HT-29 (cell line): ENCODE measurements around the gene NT5C3B. TPM values are rescaled to one million over a fixed set of nuclear protein-coding genes. Genes with fewer than 3 reads are reported as not detected.
"Not testable (repeated sequence)": the region's sequence is repeated elsewhere in the genome, so short reads cannot be mapped to it uniquely, and the experiment has no call there.

Experiments
- DNase-seq: peaks from one replicate; pipeline ENCODE4 v3.0.0-alpha.2; 2015; ENCODE audit warnings: low spot score
- small RNA-seq: library from RNA; depleted of rRNA; stranded (forward); fragments of <200 nt; gene quantifications from one replicate; pipeline ENCODE3, GENCODE V24; 2014
- total RNA-seq: library from RNA; depleted of rRNA; stranded (reverse); fragments of >200 nt; shearing (Covaris generic); gene quantifications from 2 replicates; pipeline ENCODE4 v1.2.3, GENCODE V29; 2014; rRNA removed

NT5C3B gene
- total RNA-seq, 1 experiment from 2014 or later, result 39.0 TPM

GRCh38 chr17:41785091-41785858, 50.8 kb downstream of the NT5C3B start:
- peak; percentile 64 for DNase-seq

- peak; percentile 81 for DNase-seq
Observed at GRCh38 chr17:41784207-41784744, 51.8 kb downstream of the NT5C3B start.

- no peak for DNase-seq
Observed at GRCh38 chr17:41782142-41782541, 53.9 kb downstream of the NT5C3B start.

DNA sequence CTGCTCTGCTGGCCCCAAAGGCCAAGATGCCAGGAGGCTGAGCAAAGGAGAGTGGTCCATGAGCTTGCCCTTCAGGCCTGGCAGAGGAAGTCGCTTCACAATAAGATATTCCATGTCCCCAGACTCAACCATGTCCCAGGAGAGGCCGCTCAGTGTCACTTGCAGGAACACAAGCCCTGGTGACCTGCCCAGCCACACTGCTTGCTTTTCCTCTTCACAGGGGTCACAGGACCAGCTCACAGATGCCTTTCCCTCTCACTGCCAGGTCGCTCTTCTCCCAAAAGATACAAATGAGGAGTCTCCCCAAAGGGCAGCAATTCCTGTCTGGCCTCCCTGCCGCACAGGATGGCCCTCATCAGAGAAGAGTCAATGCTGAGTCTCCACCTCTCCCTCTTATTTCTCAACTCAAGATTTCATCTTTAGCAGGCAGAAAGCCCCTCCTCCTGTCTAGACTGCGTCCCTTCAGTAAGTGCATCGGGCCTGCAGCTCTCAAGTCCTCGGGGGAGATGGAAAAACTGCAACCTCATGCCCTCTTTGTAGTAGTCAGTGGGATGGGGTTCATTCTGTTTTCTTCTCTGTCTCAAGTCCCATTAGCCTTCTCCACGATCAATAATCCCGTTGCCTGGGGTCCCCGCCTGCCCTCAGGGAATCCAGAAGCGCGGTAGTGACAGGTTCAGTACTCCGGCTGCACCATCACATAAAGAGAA, 54.5 kb downstream of the NT5C3B start:
- DNase-seq, result no peak

GRCh38 chr17:41779954-41780353, 56.1 kb downstream of the NT5C3B start:
- DNase-seq, result no peak

DNA sequence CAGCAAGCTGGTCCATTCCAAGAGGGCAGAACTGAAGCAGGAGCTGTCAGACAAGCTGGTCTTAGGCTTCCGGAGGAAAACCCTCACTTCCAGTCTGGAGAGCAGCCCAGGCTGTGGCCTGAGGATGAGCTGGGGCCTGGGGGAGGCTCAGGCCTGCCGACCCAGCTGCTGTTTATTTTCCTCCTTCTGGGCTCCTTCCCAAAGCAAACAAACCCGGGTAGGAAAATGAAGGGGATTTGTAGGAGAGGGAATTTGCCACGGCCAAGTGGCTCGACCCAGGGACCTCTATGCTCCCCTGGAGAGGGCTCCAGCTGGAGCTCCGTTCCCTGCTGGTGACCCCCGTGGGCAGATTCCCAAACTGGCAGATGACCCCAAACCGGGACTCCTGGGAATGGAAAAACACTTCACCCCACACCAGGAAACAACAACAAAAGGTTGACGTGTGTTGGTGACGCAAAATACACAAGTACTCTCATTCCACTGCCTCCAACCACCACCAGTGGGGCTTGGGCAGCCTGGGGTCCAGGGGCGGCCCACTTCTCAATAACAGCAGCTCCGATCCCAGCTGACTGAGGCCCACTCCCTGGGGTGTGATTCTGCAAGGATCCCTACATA, 58.4 kb downstream of the NT5C3B start:
- DNase-seq, result peak; percentile 79

- no peak for DNase-seq
Observed at GRCh38 chr17:41777157-41777573, 58.9 kb downstream of the NT5C3B start.

DNA sequence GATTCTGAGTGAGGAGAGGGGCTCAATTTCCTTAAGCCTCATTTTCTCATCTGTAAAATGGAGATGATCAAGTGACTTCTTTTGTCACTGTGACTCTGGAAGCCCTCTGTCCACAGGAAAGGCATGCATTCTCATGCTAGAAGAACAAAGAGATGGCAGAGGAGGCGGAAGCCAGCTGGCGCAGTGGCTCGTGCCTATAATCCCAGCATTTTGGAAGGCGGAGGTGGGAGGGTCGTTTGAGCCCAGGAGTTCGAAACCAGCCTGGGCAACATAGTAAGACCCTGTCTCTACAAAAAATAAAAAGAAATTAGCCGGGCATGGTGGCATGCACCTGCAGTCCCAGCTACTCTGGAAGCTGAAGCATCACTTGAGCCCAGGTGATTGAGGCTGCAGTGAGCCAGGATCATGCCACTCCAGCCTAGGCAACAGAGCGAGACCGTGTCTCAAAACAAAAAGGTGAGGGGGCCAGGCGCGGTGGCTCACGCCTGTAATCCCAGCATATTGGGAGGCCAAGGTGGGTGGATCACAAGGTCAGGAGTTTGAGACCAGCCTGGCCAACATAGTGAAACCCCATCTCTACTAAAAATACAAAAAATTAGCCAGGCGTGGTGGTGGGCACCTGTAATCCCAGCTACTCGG, 59.7 kb downstream of the NT5C3B start:
- DNase-seq, result not testable (repeated sequence)

DNA sequence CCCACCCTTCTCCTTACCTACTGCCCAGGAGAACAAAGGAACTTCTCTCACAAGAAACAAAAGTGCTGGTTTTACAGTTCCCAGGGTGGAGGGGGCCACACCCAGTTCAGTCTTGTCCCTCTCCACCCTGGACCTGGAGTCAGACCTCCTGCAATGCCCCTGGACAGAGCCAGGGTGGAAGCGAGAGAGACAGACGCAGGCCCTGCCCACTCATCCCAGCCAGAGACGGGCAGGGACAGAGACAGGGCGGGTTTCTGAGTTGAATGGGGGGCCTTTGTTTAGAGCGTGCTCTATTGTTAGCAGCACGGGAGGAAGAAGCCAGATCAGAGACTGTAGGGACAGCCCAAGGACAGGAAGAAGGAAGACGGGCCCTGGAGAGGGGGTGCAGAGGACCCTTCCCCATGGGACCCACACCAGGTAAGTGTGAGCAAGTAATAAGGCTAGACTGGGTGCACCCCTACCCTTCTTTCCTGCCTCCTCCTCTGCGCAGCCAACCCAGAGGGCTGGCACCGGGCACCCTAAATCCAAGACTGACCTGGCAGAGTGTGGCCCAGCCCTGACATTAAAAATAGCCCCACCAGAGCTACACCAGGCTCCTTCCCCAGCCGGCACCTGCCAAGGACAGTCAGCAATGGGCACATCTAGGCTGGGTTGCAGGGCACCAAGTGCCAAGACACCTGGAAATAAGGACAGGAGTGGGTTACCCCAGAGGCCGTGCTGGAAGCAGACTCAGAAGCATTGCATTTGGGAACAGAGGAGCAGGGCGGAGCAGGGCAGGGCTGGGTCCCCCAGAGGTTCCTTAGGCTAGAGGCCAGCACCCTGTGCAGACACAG, 60.4 kb downstream of the NT5C3B start:
- DNase-seq, result peak; percentile 66

Small RNAs within 50 kb of the gene (small RNA-seq; reads per million reads assigned to genes)
- not detected for gene AC125257.2

Other genes starting within 250 kb of the NT5C3B start
- not detected in 2 replicates for gene KRT14, start 249.3 kb downstream of the NT5C3B start, total RNA-seq
- gene KRT16, start 223.5 kb downstream of the NT5C3B start, total RNA-seq, result 0.38 and 2.1 TPM in 2 replicates
- gene KRT17, start 211.7 kb downstream of the NT5C3B start, total RNA-seq, result 286 and 297 TPM in 2 replicates
- gene EIF1, start 147.3 kb downstream of the NT5C3B start, total RNA-seq, result 81.6 and 91.6 TPM in 2 replicates
- not detected in 2 replicates for gene GAST, start 123.9 kb downstream of the NT5C3B start, total RNA-seq
- gene HAP1, start 101.6 kb downstream of the NT5C3B start, total RNA-seq, result not detected in 2 replicates
- gene JUP, start 49.5 kb downstream of the NT5C3B start, total RNA-seq, result 477 and 498 TPM in 2 replicates
- gene P3H4, start 24.3 kb downstream of the NT5C3B start, total RNA-seq, result 45.2 and 54.7 TPM in 2 replicates
- gene FKBP10, start 23.2 kb downstream of the NT5C3B start, total RNA-seq, result 52.4 and 68.0 TPM in 2 replicates
- gene KLHL10, start 1.6 kb upstream of the NT5C3B start, total RNA-seq, result not detected in 2 replicates
- gene KLHL11, start 29.2 kb upstream of the NT5C3B start, total RNA-seq, result 23.4 and 25.1 TPM in 2 replicates
- 185 and 194 TPM in 2 replicates for gene ACLY, start 82.7 kb upstream of the NT5C3B start, total RNA-seq
- 0.55 and 0.64 TPM in 2 replicates for gene ODAD4, start 94.4 kb upstream of the NT5C3B start, total RNA-seq
- 73.2 and 88.3 TPM in 2 replicates for gene CNP, start 130.6 kb upstream of the NT5C3B start, total RNA-seq
- 49.1 and 52.8 TPM in 2 replicates for gene DNAJC7, start 181.2 kb upstream of the NT5C3B start, total RNA-seq
- gene NKIRAS2, start 183.9 kb upstream of the NT5C3B start, total RNA-seq, result 50.1 and 62.1 TPM in 2 replicates
- gene C17orf113, start 214.4 kb upstream of the NT5C3B start, total RNA-seq, result 3.6 and 3.7 TPM in 2 replicates